ENCODE measurements around the gene TNS4. TPM values are rescaled to one million over a fixed set of nuclear protein-coding genes. Genes with fewer than 3 reads are reported as not detected.

The TNS4 gene
- total and polyA plus RNA-seq, 2 donors (not counting 1 experiment from before 2014, with no cell fraction given): not detected

- no peaks in the 10 kb centered on the region for H3K9me3 Mint-ChIP-seq (ENCODE audit: insufficient read depth)
- peaks cover 20% of the 10 kb centered on the region for H3K27me3 Mint-ChIP-seq
- no peak for ATAC-seq (ENCODE audit: low read depth)
- H3K27ac Mint-ChIP-seq: no peak overlapping the region
- Histone ChIP-seq H3K4me2 (replicated peaks; ENCODE audit: low read depth, low read length, poor library complexity, severe bottlenecking) (no peak overlapping the region), H3K9me3 (ENCODE audit: control extremely low read depth in 1 of 3, control insufficient read depth in 2 of 3, insufficient read depth in 1 of 3, low read length in 2 of 3) (peaks cover 0 to 12% (median 0%) of the 10 kb centered on the region in 3 donors), H3K9ac (ENCODE audit: low read length) (no peak overlapping the region), H3K4me1 (ENCODE audit: control insufficient read depth in 2 of 2, insufficient read depth in 2 of 2, low read length in 2 of 2) (peaks cover 7 to 8% of the 10 kb centered on the region in 2 donors), H2AFZ (ENCODE audit: insufficient read depth, low read depth, low read length, poor library complexity, severe bottlenecking) (no peak overlapping the region), H3K27me3 (replicated peaks in 1 of 4; ENCODE audit: control extremely low read depth in 1 of 4, control insufficient read depth in 3 of 4, insufficient read depth in 4 of 4, low read length in 3 of 4) (peaks cover 0 to 22% (median 10%) of the 10 kb centered on the region in 4 experiments), H3K79me2 (ENCODE audit: control insufficient read depth, insufficient read depth, low read length) (no peaks in the 10 kb centered on the region), H3K36me3 (replicated peaks in 1 of 2; ENCODE audit: control extremely low read depth in 1 of 2, control insufficient read depth in 1 of 2, extremely low read depth in 1 of 2, insufficient read depth in 2 of 2, low read length in 1 of 2) (no peaks in the 10 kb centered on the region), H4K20me1 (ENCODE audit: control insufficient read depth, insufficient read depth, low read length, poor library complexity, severe bottlenecking) (no peaks in the 10 kb centered on the region), H3K4me3 (ENCODE audit: control extremely low read depth in 1 of 5, extremely low read depth in 1 of 5, insufficient read depth in 1 of 5, low read depth in 2 of 5, low read length in 4 of 5) (no peak overlapping the region), H3K27ac (ENCODE audit: low read length in 2 of 2) (no peak overlapping the region)
- POLR2A ChIA-PET: no interaction called here
- no peak for DNase-seq
- no peak overlapping the region for H3K4me3 Mint-ChIP-seq
- intact Hi-C loops (cut with micrococcal nuclease): no loop called here
- CTCF ChIA-PET: no interaction called here
- H3K4me1 Mint-ChIP-seq: peaks cover 5% of the 10 kb centered on the region
- no CpG with 5 or more reads among the region's 2 CpGs for WGBS (ENCODE audit: insufficient coverage)
- TF ChIP-seq, protein P1, sequence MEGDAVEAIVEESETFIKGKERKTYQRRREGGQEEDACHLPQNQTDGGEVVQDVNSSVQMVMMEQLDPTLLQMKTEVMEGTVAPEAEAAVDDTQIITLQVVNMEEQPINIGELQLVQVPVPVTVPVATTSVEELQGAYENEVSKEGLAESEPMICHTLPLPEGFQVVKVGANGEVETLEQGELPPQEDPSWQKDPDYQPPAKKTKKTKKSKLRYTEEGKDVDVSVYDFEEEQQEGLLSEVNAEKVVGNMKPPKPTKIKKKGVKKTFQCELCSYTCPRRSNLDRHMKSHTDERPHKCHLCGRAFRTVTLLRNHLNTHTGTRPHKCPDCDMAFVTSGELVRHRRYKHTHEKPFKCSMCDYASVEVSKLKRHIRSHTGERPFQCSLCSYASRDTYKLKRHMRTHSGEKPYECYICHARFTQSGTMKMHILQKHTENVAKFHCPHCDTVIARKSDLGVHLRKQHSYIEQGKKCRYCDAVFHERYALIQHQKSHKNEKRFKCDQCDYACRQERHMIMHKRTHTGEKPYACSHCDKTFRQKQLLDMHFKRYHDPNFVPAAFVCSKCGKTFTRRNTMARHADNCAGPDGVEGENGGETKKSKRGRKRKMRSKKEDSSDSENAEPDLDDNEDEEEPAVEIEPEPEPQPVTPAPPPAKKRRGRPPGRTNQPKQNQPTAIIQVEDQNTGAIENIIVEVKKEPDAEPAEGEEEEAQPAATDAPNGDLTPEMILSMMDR (IDR thresholded peaks at IDR 0.05): no peak
- no peak for TF ChIP-seq EZH2 (IDR thresholded peaks at IDR 0.05; ENCODE audit: borderline replicate concordance, insufficient read depth, low read depth, low read length, poor library complexity, severe bottlenecking)
These were observed 1.7 kb upstream of the TNS4 start for GRCh38 chr17:40503154-40503553.

DNA sequence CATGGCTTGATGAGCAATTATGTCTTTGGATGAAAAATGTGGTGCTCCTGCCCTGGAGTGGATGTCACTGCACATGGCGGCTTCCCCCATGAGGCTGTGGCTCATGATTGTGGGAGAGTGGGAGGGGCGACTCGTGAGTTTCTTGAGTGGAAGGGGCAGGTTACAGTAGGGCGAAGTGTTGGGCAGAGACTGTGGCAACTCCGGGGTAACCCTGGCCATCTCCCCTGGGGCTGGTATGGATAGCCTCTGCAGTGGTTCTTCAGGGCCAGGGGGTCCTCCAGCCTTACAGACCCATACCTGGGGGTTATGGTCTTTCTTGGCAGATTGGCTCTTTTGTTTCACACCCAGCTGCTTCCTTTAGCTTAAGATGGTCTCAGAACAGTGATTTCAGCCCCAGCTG, 1.3 kb upstream of the TNS4 start:
- intact Hi-C loops (cut with micrococcal nuclease): no loop called here
- CTCF ChIA-PET: interaction anchor here (1.5 kb wide), 1 partner anchor 30 kb away, joined by 5 read pairs; no protein-coding TSS in a partner anchor
- no peak for DNase-seq

More for the DNA sequence above, 1.3 kb upstream of the TNS4 start:
- ATAC-seq (ENCODE audit: low read depth): no peak
- no peak overlapping the region for H3K4me2 ChIP-seq (replicated peaks; ENCODE audit: low read depth, low read length, poor library complexity, severe bottlenecking)
- H3K4me1 ChIP-seq (ENCODE audit: control insufficient read depth in 2 of 2, insufficient read depth in 2 of 2, low read length in 2 of 2): peaks cover 7 to 8% of the 10 kb centered on the region in 2 donors
- Mint-ChIP-seq H3K4me3 (no peak overlapping the region), H3K27me3 (peaks cover 22% of the 10 kb centered on the region), H3K27ac (no peak overlapping the region), H3K9me3 (ENCODE audit: insufficient read depth) (no peaks in the 10 kb centered on the region), H3K4me1 (peaks cover 5% of the 10 kb centered on the region)
- peaks cover 0 to 12% (median 0%) of the 10 kb centered on the region in 3 donors for H3K9me3 ChIP-seq (ENCODE audit: control extremely low read depth in 1 of 3, control insufficient read depth in 2 of 3, insufficient read depth in 1 of 3, low read length in 2 of 3)
- H3K4me3 ChIP-seq (ENCODE audit: control extremely low read depth in 1 of 5, extremely low read depth in 1 of 5, insufficient read depth in 1 of 5, low read depth in 2 of 5, low read length in 4 of 5): no peak overlapping the region
- 95% methylated on average over 3 of the region's 5 CpGs for WGBS (ENCODE audit: insufficient coverage)
- POLR2A ChIA-PET: no interaction called here
- H3K79me2 ChIP-seq (ENCODE audit: control insufficient read depth, insufficient read depth, low read length): no peaks in the 10 kb centered on the region
- no peak overlapping the region for H3K9ac ChIP-seq (ENCODE audit: low read length)
- TF ChIP-seq, protein P1 (IDR thresholded peaks at IDR 0.05): no peak
- no peak overlapping the region for H2AFZ ChIP-seq (ENCODE audit: insufficient read depth, low read depth, low read length, poor library complexity, severe bottlenecking)
- no peaks in the 10 kb centered on the region for H4K20me1 ChIP-seq (ENCODE audit: control insufficient read depth, insufficient read depth, low read length, poor library complexity, severe bottlenecking)
- peaks cover 0 to 23% (median 10%) of the 10 kb centered on the region in 4 experiments for H3K27me3 ChIP-seq (replicated peaks in 1 of 4; ENCODE audit: control extremely low read depth in 1 of 4, control insufficient read depth in 3 of 4, insufficient read depth in 4 of 4, low read length in 3 of 4)
- H3K27ac ChIP-seq (ENCODE audit: low read length in 2 of 2): no peak overlapping the region
- H3K36me3 ChIP-seq (replicated peaks in 1 of 2; ENCODE audit: control extremely low read depth in 1 of 2, control insufficient read depth in 1 of 2, extremely low read depth in 1 of 2, insufficient read depth in 2 of 2, low read length in 1 of 2): no peaks in the 10 kb centered on the region

Measured in B cell (primary cell).